ENCODE results near the gene ALDH3A1. TPM values are rescaled to one million over a fixed set of nuclear protein-coding genes. Genes with fewer than 3 reads are reported as not detected.

Gene ALDH3A1
- total RNA-seq = 0.09 and 0.33 TPM in 2 replicates

DNA sequence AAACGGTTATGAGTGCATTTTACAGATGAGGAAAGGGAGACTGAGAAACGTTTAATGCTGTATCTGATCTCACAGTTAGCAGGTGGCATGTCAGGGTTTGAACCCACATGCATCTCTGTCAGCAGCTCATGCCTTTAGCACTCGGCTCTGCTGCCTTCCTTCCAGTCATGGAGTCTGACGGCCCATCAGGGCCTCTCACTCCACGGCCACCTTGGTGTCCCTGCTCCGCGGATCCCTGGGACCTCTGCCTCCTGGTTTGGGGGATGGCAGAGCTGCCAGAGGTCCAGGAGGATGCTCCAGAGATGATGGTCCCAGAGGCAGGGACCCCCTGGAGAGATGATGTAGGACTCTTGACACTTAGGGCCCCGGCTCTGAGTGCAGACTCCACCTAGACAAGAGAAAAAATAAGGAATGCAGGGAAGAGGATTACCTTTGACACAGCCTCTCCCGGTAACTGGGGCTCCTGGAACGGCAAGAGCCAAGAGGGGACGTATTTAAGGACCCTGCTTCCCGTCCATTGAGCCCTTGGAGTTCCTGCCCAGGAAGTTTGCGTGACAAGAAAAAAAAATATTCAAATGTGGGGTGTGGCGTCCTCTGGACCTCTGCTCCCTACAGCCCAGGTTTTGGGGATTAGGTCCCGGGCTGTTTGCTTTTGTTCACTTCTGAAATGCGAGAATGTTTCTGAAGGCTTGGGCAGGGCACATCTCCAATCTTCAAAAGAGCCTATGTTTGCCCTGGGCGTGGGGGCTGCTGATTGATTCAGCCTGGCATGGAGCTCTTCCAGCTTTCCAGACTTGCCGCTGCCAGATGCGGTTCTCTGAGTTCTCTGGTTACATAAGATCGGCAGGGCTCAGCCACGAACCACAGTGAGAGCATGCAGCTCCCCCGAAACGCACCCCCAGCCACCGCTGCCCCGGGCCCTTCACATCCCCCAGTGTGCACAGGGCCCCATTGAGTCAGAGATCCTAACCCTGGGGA lies at the start of gene ALDH3A1:
Gene ALDH3A1, minus strand, starts transcription at position 470 of the 978 bp plus-strand sequence. CDS start 3,169 bp downstream, outside the sequence.

DNA sequence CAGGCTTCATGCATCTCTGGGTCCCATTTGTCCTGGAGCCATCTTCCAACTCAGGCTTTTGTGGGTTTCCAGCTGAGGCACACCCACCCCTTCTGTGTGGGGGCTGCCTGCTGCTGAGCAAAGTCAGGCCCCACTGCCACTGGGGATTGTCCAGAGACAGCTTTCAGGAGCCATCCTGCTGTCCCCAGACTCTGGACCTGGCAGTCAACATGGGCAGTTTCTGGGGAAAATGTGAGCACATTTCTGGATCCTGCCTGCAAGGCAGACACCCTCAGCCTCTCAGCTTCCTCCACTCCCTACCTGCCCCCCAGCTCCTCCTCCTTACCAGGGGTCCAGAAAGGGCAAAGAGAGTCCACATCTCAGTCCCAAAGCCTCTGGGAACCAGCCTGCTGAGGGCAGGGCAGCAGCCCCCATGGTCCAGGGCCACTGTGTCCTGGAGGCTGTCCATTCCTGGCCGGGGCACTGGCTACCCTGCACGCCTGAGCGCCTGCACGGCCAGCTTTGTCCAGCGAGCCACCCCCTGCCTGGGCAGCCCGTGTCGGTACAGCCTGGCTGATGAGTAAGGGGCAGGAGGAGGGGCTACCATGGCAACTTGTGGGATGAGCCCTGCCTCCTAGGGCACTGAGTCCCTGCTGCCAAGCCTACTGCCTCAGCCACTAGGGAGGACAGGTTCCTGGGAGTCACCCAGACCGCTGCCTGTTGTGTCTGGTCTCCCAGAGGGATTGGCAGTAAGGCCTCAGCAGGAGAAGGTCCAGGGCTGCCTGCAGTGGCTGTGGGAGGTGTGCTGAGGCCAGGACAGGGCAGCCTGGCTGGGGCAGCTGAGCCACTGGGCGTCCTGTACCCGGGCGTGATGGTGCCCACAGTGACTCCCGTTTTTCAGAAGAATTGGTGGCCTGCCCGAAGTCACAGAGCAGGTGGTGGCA lies 31.7 kb downstream of the ALDH3A1 start, which contains the start of gene SLC47A2:
Gene SLC47A2, minus strand, starts transcription at position 477 of the 923 bp plus-strand sequence. Its CDS starts 29 bp downstream, at position 448.

Other genes starting within 250 kb of the ALDH3A1 start
- 0.22 and 0.34 TPM in 2 replicates for gene SLC47A1, start 214.4 kb downstream of the ALDH3A1 start, total RNA-seq
- gene ALDH3A2, start 99.5 kb downstream of the ALDH3A1 start, total RNA-seq = 41.5 and 55.3 TPM in 2 replicates
- gene SLC47A2, start 31.7 kb downstream of the ALDH3A1 start, total RNA-seq = not detected in 2 replicates
- gene ULK2, start 119.6 kb upstream of the ALDH3A1 start, total RNA-seq = 22.9 and 42.2 TPM in 2 replicates
- 14.5 and 19.0 TPM in 2 replicates for gene AKAP10, start 229.5 kb upstream of the ALDH3A1 start, total RNA-seq